ENCODE measurements around the gene CTNNA2.

Gene CTNNA2

DNA sequence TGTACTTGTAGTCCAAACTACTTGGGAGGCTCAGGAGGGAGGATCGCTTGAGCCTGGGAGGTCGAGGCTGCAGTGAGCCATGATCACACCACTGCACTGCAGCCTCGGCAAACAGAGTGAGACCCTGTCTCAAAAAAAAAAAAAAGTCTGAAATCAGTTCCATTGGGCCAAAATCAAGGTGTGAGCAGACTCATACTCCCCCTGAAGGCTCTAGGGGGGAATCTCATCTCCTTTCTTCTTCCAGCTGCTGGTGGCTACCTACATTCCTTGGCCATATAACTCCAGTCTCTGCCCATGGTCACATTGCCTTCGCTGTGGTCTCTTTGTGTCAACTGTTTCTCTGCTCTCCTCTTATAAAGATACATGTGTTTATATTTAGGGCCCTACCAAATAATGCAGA lies 557.7 kb downstream of the CTNNA2 start:
- Mint-ChIP-seq H3K4me1 (no peaks in the 10 kb centered on the region), H3K27me3 (ENCODE audit: low read depth) (peaks cover 14% of the 10 kb centered on the region), H3K36me3 (ENCODE audit: low read depth) (no peaks in the 10 kb centered on the region), H3K27ac (no peak overlapping the region), H3K9me3 (peaks cover 3% of the 10 kb centered on the region), H3K4me3 (no peak overlapping the region)
- TF ChIP-seq, protein P1, sequence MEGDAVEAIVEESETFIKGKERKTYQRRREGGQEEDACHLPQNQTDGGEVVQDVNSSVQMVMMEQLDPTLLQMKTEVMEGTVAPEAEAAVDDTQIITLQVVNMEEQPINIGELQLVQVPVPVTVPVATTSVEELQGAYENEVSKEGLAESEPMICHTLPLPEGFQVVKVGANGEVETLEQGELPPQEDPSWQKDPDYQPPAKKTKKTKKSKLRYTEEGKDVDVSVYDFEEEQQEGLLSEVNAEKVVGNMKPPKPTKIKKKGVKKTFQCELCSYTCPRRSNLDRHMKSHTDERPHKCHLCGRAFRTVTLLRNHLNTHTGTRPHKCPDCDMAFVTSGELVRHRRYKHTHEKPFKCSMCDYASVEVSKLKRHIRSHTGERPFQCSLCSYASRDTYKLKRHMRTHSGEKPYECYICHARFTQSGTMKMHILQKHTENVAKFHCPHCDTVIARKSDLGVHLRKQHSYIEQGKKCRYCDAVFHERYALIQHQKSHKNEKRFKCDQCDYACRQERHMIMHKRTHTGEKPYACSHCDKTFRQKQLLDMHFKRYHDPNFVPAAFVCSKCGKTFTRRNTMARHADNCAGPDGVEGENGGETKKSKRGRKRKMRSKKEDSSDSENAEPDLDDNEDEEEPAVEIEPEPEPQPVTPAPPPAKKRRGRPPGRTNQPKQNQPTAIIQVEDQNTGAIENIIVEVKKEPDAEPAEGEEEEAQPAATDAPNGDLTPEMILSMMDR (IDR thresholded peaks at IDR 0.05; ENCODE audit: unreplicated experiment in 3 of 3), result no peak

DNA sequence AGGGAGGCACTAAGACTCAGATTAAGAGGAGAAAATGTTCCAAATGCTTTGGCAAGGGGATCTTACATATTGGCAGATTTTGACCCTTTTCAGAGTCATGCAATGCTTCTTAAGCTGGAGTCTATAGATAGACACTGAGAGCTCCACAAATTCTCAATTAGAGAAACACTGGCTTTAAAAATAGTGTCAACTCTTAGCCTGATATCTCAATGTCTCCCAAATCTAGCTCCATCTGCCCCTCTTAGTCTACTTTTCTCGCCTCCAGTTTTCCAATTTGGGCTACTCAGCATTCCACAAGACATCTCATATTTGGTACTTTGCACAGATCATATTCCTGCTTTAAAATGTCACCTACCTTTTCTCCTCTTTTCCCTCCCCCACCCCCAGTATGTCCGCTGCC lies 559.1 kb downstream of the CTNNA2 start:
- H3K27ac Mint-ChIP-seq, result no peak overlapping the region
- no peaks in the 10 kb centered on the region for H3K4me1 Mint-ChIP-seq
- peaks cover 3% of the 10 kb centered on the region for H3K9me3 Mint-ChIP-seq
- no peaks in the 10 kb centered on the region for H3K36me3 Mint-ChIP-seq (ENCODE audit: low read depth)
- H3K27me3 Mint-ChIP-seq (ENCODE audit: low read depth), result peaks cover 14% of the 10 kb centered on the region
- TF ChIP-seq, protein P1 (IDR thresholded peaks at IDR 0.05; ENCODE audit: unreplicated experiment in 3 of 3), result no peak
- no peak overlapping the region for H3K4me3 Mint-ChIP-seq

GRCh38 chr2:80073134-80073561 lies 560.3 kb downstream of the CTNNA2 start:
- Mint-ChIP-seq H3K27me3 (ENCODE audit: low read depth) (peaks cover 12% of the 10 kb centered on the region), H3K4me1 (no peaks in the 10 kb centered on the region), H3K36me3 (ENCODE audit: low read depth) (no peaks in the 10 kb centered on the region), H3K9me3 (no peaks in the 10 kb centered on the region), H3K4me3 (no peak overlapping the region), H3K27ac (no peak overlapping the region)
- TF ChIP-seq, protein P1 (IDR thresholded peaks at IDR 0.05; ENCODE audit: unreplicated experiment in 3 of 3), result peak; percentile 68 to 79 (median 71)

DNA sequence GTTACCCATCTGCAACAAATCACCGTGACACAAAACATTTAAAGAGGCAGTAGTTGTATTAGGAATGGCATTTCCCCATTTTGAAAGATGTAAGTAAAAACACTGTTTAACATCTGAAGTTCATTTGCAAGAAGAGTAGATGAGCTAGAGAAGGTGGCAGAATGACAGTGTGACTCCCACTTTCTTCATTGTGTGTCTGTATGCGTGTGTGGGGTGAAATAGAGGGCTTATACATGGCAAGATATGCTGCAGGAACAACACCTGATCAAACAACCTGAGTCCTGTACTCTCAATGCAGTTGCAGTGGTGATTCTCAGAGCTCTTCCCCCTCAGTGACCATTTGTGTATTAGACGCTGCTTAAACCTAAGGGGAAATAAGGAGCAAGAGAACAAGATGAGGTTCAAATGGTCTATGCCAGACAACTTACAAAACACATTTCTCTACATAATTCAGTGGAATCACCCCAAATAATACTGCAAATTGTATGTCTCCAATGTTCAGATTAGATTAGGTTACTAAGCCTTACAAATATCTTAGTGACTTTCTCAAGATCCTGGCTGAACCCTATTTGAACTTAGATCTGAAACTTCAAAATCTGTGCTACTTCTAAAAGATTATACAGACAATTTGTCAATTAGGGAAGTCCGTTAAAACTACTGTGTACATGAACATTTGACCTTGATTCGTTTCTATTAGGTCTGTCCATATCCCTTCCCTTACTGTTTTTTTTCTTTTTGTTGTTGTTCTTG lies 561.6 kb downstream of the CTNNA2 start:
- no peaks in the 10 kb centered on the region for H3K4me1 Mint-ChIP-seq
- peaks cover 14% of the 10 kb centered on the region for H3K27me3 Mint-ChIP-seq (ENCODE audit: low read depth)
- no peak overlapping the region for H3K4me3 Mint-ChIP-seq
- TF ChIP-seq, protein P1 (IDR thresholded peaks at IDR 0.05; ENCODE audit: unreplicated experiment in 3 of 3), result no peak
- no peaks in the 10 kb centered on the region for H3K9me3 Mint-ChIP-seq
- no peaks in the 10 kb centered on the region for H3K36me3 Mint-ChIP-seq (ENCODE audit: low read depth)
- H3K27ac Mint-ChIP-seq, result no peak overlapping the region

GRCh38 chr2:80075719-80076118 lies 562.9 kb downstream of the CTNNA2 start:
- Mint-ChIP-seq H3K4me1 (no peaks in the 10 kb centered on the region), H3K27ac (no peak overlapping the region), H3K4me3 (no peak overlapping the region), H3K9me3 (no peaks in the 10 kb centered on the region), H3K27me3 (ENCODE audit: low read depth) (peaks cover 14% of the 10 kb centered on the region), H3K36me3 (ENCODE audit: low read depth) (no peaks in the 10 kb centered on the region)
- TF ChIP-seq, protein P1 (IDR thresholded peaks at IDR 0.05; ENCODE audit: unreplicated experiment in 3 of 3), result no peak

All from nephron (organoid).